Measurements from ENCODE around the gene HIGD2A. TPM values are rescaled to one million over a fixed set of nuclear protein-coding genes. Genes with fewer than 3 reads are reported as not detected.
A peak's percentile ranks its signal among the peaks of the same experiment; 100 is the strongest.

HIGD2A gene
- total RNA-seq, 1 experiment from 2014 or later, result 199 TPM

GRCh38 chr5:176415952-176416924 is 27.7 kb downstream of the HIGD2A start, which contains the start of gene CLTB:
TSS of gene CLTB (minus strand) at chr5:176416539. CDS start at chr5:176416363, 176 bp downstream.
- DNase-seq (ENCODE audit: low spot score), result peak; percentile 72

- no peak for DNase-seq (ENCODE audit: low spot score)
These were observed 28.4 kb downstream of the HIGD2A start for GRCh38 chr5:176416965-176417364.

GRCh38 chr5:176418251-176418650 is 29.7 kb downstream of the HIGD2A start:
- DNase-seq (ENCODE audit: low spot score), result no peak

GRCh38 chr5:176420086-176420485 is 31.5 kb downstream of the HIGD2A start:
- no peak for DNase-seq (ENCODE audit: low spot score)

GRCh38 chr5:176420972-176421544 is 32.5 kb downstream of the HIGD2A start:
- no peak for DNase-seq (ENCODE audit: low spot score)

- no peak for DNase-seq (ENCODE audit: low spot score)
These were observed 35.6 kb downstream of the HIGD2A start for GRCh38 chr5:176424181-176424580.

- peak; percentile 44 for DNase-seq (ENCODE audit: low spot score)
These were observed 36.6 kb downstream of the HIGD2A start for GRCh38 chr5:176425138-176425537.

- DNase-seq (ENCODE audit: low spot score), result no peak
These were observed 37.2 kb downstream of the HIGD2A start for GRCh38 chr5:176425791-176426190.

- DNase-seq (ENCODE audit: low spot score), result no peak
These were observed 38.3 kb downstream of the HIGD2A start for GRCh38 chr5:176426876-176427275.

GRCh38 chr5:176427971-176428370 is 39.4 kb downstream of the HIGD2A start:
- DNase-seq (ENCODE audit: low spot score), result peak; percentile 44

- no peak for DNase-seq (ENCODE audit: low spot score)
These were observed 41.4 kb downstream of the HIGD2A start for GRCh38 chr5:176429972-176430371.

- DNase-seq (ENCODE audit: low spot score), result no peak
These were observed 44.2 kb downstream of the HIGD2A start for GRCh38 chr5:176432707-176433106.

GRCh38 chr5:176436656-176437055 is 48.1 kb downstream of the HIGD2A start:
- DNase-seq (ENCODE audit: low spot score), result peak; percentile 11

- DNase-seq (ENCODE audit: low spot score), result peak; percentile 85
These were observed 50.6 kb downstream of the HIGD2A start for GRCh38 chr5:176438959-176439757.

Other genes starting within 250 kb of the HIGD2A start
- gene SIMC1, start 150.3 kb upstream of the HIGD2A start, total RNA-seq (2014; rRNA removed; shearing (Covaris generic)), result 11.8 and 13.2 TPM in 2 replicates
- gene KIAA1191, start 27.0 kb upstream of the HIGD2A start, total RNA-seq (2014; rRNA removed; shearing (Covaris generic)), result 92.3 and 94.4 TPM in 2 replicates
- gene ARL10, start 23.3 kb upstream of the HIGD2A start, total RNA-seq (2014; rRNA removed; shearing (Covaris generic)), result not detected in 2 replicates
- 37.9 and 41.4 TPM in 2 replicates for gene NOP16, start 153 bp upstream of the HIGD2A start, total RNA-seq (2014; rRNA removed; shearing (Covaris generic))
- gene CLTB, start 27.8 kb downstream of the HIGD2A start, total RNA-seq (2014; rRNA removed; shearing (Covaris generic)), result 193 and 203 TPM in 2 replicates
- 57.3 and 59.7 TPM in 2 replicates for gene FAF2, start 59.6 kb downstream of the HIGD2A start, total RNA-seq (2014; rRNA removed; shearing (Covaris generic))
- gene RNF44, start 148.7 kb downstream of the HIGD2A start, total RNA-seq (2014; rRNA removed; shearing (Covaris generic)), result 8.1 and 9.2 TPM in 2 replicates
- gene CDHR2, start 160.6 kb downstream of the HIGD2A start, total RNA-seq (2014; rRNA removed; shearing (Covaris generic)), result 0.12 TPM in 1 of 2 replicates, not detected in the other
- 20.3 and 24.6 TPM in 2 replicates for gene GPRIN1, start 221.4 kb downstream of the HIGD2A start, total RNA-seq (2014; rRNA removed; shearing (Covaris generic))
- gene SNCB, start 241.8 kb downstream of the HIGD2A start, total RNA-seq (2014; rRNA removed; shearing (Covaris generic)), result 0.10 TPM in 1 of 2 replicates, not detected in the other
- gene EIF4E1B, start 241.9 kb downstream of the HIGD2A start, total RNA-seq (2014; rRNA removed; shearing (Covaris generic)), result not detected in 2 replicates

All from A172 (cell line).